ENCODE data around the gene CCT6B.

Gene CCT6B

DNA sequence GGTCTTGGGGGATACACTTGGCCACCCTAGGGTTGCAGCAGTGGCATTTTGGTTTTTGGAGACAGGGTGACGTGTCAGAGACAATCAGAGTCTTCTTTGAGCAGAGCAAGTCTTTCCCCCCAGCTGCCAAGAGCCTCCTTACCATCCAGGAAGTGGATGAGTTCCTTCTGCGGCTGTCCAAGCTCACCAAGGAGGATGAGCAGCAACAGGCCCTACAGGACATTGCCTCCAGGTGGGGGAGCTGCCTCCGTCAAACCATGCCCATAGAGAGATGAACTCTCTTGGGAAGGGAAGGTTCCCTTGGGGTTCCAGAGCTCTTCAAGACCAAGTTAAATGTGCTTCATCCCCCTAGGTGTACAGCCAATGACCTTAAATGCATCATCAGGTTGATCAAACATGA is 30.3 kb upstream of the CCT6B start:
- TF ChIP-seq, protein P1, sequence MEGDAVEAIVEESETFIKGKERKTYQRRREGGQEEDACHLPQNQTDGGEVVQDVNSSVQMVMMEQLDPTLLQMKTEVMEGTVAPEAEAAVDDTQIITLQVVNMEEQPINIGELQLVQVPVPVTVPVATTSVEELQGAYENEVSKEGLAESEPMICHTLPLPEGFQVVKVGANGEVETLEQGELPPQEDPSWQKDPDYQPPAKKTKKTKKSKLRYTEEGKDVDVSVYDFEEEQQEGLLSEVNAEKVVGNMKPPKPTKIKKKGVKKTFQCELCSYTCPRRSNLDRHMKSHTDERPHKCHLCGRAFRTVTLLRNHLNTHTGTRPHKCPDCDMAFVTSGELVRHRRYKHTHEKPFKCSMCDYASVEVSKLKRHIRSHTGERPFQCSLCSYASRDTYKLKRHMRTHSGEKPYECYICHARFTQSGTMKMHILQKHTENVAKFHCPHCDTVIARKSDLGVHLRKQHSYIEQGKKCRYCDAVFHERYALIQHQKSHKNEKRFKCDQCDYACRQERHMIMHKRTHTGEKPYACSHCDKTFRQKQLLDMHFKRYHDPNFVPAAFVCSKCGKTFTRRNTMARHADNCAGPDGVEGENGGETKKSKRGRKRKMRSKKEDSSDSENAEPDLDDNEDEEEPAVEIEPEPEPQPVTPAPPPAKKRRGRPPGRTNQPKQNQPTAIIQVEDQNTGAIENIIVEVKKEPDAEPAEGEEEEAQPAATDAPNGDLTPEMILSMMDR (IDR thresholded peaks at IDR 0.05; ENCODE audit: low read depth, low read length, missing control alignments) = no peak
- no peak overlapping the region for H3K4me3 ChIP-seq (replicated peaks; ENCODE audit: low read depth, low read length)
- DNase-seq (ENCODE audit: extremely low read depth, low read depth) = no peak

DNA sequence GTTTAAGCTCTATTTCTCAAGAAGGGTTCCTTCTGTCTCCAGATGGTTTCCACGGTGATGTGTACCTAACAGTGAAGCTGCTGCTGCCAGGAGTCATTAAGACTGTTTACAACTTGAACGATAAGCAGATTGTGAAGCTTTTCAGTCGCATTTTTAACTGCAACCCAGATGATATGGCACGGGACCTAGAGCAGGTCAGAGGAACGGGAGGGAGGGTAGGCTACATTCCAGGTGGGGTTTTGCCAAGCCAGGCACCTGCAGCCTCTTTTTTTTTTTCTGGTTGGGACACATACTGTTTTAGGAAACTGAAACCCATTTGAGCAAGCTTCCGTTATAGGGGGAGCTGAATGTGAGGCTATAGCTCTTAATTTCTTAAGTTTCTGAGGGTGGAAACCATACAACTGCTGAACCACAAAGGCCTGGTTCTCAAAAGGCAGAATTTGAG is 29.7 kb upstream of the CCT6B start:
- TF ChIP-seq, protein P1 (IDR thresholded peaks at IDR 0.05; ENCODE audit: low read depth, low read length, missing control alignments) = no peak
- H3K4me3 ChIP-seq (replicated peaks; ENCODE audit: low read depth, low read length) = no peak overlapping the region
- DNase-seq (ENCODE audit: extremely low read depth, low read depth) = no peak

DNA sequence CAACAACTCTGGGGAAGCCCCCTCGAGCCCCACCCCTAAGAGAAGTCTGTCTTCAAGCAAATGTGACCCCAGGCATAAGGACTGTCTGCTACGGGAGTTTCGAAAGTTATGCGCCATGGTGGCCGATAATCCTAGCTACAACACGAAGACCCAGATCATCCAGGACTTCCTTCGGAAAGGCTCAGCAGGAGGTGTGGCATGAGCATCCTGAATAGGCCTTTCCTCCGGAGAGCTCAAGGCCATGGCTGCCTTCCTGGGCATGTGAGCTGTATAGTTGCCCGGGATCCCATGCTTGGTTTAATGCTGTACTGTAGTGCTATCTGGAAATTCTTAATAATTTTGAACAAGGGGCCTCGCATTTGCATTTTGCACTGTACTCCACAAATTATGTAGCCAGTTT is 28.2 kb upstream of the CCT6B start:
- H3K4me3 ChIP-seq (replicated peaks; ENCODE audit: low read depth, low read length) = no peak overlapping the region
- TF ChIP-seq, protein P1 (IDR thresholded peaks at IDR 0.05; ENCODE audit: low read depth, low read length, missing control alignments) = no peak
- DNase-seq (ENCODE audit: extremely low read depth, low read depth) = no peak

DNA sequence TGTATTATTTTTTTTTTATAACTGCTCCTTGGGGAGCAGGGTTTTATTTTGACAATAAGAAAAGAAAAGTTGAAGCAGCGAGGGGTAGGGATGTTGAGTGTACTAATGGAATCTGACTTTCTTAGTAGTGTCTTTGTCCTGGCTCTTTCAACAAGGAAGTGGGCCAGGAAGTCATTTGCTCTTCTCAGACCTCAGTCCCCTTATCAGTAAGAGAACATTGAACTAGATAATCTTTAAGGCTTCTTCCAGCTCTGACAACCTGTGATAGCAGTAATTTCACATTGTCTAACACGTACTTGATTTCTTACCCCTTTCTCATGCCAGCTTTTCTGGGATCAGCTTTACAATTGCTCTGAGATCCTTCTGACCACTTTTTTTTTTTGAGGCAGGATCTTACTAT is 27.4 kb upstream of the CCT6B start:
- no peak for DNase-seq (ENCODE audit: extremely low read depth, low read depth)
- no peak overlapping the region for H3K4me3 ChIP-seq (replicated peaks; ENCODE audit: low read depth, low read length)
- TF ChIP-seq, protein P1 (IDR thresholded peaks at IDR 0.05; ENCODE audit: low read depth, low read length, missing control alignments) = no peak

DNA sequence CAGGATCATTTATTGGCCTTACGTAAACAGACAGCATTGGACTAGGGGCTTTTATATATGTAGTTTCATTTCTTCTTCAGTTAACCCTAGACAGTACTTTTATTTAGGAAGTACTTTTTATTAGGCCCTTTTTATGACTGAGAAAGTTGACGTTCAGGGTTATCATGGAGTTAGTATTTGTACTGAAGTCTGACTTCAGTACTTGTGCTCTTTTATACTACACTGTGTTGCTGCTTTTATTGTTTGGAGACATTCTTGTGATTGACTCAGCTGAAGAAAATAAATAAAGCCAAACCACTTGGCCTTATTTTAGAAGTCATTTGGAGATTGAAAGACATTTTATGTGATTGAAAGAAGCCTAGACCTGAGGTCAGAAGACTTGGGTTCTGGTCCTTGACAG is 26.0 kb upstream of the CCT6B start:
- TF ChIP-seq, protein P1 (IDR thresholded peaks at IDR 0.05; ENCODE audit: low read depth, low read length, missing control alignments) = no peak
- no peak for DNase-seq (ENCODE audit: extremely low read depth, low read depth)
- no peak overlapping the region for H3K4me3 ChIP-seq (replicated peaks; ENCODE audit: low read depth, low read length)

DNA sequence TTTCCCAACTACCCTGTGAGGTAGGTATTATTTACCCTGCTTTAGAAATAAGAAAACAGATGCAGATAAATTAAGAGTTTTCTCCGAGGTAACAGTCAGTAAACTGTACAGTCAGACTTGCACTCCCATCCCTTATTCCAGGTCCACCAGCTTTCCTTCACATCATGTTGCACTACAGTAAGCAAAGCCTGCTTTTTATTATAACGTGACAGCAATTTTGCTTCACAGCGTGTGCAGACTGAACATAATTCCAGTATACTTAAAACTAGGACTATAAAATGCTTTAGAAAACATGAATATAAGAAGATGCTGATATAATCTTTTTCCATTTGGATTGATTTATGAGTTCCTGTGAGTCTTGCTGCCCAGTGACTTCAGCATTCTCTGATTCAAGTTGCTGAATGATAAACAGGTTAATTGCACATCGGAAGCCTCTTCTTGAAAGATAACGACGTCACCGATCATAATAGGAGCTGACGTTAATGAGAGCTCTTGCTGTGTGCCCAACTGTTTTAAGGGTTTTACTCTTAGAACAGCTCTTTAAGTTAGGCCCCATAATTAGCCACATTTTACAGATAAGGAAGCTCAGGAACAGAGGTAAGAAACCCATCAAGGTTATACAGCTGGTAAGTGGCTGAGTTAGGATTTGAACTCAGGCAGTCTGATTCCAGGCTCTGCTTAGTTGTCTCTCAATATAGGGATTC is 20.4 kb upstream of the CCT6B start:
- DNase-seq (ENCODE audit: extremely low read depth, low read depth) = no peak
- H3K4me3 ChIP-seq (replicated peaks; ENCODE audit: low read depth, low read length) = peak overlapping the region; percentile 84
- TF ChIP-seq, protein P1 (IDR thresholded peaks at IDR 0.05; ENCODE audit: low read depth, low read length, missing control alignments) = no peak
